Activated naive CD4-positive, alpha-beta T cell treated with anti-CD3 and anti-CD28 coated beads, Interleukin-2, amount 50 U/mL, for 16 hours (primary cell): ENCODE measurements around the gene ADAM12.

Experiments used
- DNase-seq: peaks from one replicate; pipeline ENCODE4 v3.0.0-alpha.2; 2020

ADAM12 gene

GRCh38 chr10:126133906-126134656 lies 254.2 kb downstream of the ADAM12 start:
- DNase-seq: no peak

- DNase-seq: no peak
These were observed 255.1 kb downstream of the ADAM12 start for GRCh38 chr10:126133082-126133620.

DNA sequence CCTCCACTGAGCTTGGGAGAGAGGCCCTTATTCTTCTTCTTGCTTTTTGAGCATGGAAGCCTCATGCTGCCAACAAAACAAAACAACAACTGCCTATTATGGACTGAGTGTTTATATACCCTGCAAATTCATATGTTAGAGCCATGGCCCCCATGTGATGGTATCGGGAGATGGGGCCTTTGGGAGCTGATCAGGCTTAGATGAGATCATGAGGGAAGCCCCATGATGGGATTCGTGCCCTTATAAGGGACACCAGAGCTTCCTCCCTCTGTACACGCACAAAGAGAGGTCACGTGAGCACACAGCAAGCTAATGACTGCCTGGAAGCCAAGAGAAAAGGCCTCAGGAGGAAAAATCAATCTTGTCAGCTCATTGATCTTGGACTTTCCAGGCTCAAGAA lies 256.9 kb downstream of the ADAM12 start:
- DNase-seq: no peak

DNA sequence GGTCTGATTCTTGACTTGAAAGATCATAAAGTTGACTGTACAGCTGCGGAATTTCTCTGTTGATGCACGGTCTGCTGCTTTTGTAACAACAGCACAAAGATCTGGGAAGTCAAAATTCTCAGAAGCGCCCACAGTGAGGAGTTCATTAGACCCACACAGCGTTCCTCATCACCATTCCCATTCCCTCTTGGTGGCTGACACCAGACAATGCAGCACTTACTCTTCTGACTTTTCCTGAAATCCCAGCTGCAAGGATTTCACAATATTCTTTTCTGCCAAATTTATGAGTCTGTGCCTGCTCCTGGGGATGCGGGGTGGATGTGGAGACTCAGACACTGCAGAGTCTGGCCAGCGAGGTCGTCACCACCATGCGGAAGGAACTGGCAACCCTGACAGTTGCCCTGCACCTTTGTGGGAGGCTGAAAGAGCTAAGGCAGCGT lies 258.0 kb downstream of the ADAM12 start:
- no peak for DNase-seq

DNA sequence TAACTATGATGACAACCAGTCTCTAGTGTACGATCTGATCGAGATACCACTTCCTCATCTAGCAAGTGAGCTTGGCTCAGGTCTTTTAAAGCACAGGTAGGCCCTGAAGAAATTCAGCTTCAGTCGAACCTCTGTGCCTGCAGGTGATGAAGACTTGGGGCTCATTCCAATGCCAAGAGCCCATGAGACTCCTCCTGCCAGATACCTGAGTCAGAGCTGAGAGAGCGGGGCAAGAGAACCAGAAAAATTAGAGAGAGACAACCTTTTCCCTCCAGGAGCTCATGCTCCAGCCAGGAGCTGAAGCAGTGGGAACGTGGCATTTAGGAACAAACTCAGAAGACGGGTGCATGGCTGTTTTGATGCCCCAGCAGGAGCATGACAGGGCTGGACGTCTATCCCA lies 259.3 kb downstream of the ADAM12 start:
- no peak for DNase-seq

DNA sequence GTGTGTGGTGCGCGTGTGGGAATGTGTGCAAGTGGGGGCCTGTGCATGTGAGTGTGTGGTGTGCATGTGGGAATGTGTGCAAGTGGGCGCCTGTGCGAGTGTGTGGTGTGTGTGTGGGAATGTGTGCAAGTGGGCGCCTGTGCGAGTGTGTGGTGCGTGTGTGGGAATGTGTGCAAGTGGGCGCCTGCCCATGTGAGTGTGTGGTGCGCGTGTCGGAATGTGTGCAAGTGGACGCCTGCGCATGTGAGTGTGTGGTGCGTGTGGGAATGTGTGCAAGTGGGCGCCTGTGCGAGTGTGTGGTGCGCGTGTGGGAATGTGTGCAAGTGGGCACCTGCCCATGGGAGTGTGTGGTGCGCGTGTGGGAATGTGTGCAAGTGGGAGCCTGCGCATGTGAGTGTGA lies 259.7 kb downstream of the ADAM12 start:
- DNase-seq: no peak

GRCh38 chr10:126127481-126128029 lies 260.7 kb downstream of the ADAM12 start:
- DNase-seq: no peak

GRCh38 chr10:126126866-126127265 lies 261.4 kb downstream of the ADAM12 start:
- no peak for DNase-seq

- no peak for DNase-seq
These were observed 262.3 kb downstream of the ADAM12 start for GRCh38 chr10:126126023-126126422.

DNA sequence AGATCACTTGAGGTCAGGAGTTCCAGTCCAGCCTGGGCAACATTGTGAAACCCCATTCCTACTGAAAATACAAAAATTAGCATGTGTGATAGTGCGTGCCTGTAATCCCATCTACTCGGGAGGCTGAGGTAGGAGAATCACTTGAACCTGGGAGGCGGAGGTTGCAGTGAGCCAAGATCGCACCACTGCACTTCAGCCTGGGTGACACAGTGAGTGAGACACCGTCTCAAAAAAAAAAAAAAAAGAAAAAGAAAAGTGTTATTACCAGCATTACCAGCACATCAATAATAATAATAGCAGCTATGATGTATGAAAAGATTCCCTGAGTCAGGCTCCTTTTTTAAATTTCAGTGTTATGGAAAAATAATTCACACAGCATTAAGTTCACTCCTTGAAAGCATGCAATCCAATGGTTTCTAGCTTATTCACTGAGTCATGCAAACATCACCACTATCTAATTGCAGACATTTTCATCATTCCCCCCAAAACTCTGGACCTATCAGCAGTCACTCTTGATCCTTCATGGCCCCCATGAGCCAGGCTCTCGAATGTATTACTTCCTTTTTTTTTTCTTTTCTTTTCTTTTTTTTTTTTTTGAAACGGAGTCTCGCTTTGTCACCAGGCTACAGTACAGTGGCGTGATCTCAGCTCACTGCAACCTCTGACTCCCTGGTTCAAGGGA lies 263.5 kb downstream of the ADAM12 start:
- no peak for DNase-seq

- DNase-seq: no peak
These were observed 264.2 kb downstream of the ADAM12 start for GRCh38 chr10:126124046-126124445.

GRCh38 chr10:126123466-126123865 lies 264.8 kb downstream of the ADAM12 start:
- no peak for DNase-seq

GRCh38 chr10:126122881-126123280 lies 265.4 kb downstream of the ADAM12 start:
- no peak for DNase-seq

- no peak for DNase-seq
These were observed 268.7 kb downstream of the ADAM12 start for GRCh38 chr10:126119599-126119998.

- DNase-seq: no peak
These were observed 269.8 kb downstream of the ADAM12 start for GRCh38 chr10:126118476-126118875.

DNA sequence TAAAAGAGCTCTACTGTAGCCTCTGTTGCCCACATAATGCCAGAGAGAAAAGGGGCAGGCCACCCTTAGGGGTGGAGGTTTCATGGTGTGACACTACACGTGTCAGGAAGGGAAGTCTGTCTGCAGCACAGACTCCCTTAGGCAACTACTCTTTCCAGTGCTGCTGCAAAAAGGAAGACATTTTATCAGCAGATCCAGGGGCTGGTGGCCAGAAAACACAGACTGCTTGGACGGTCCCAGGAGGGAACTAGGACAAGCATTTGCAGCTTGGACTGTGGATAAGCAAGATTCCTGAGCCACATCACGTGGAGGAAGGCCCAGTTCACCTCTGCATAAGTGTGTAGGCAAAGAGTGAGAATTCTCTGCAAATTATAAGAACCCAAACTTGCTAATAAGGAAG lies 271.1 kb downstream of the ADAM12 start:
- no peak for DNase-seq

DNA sequence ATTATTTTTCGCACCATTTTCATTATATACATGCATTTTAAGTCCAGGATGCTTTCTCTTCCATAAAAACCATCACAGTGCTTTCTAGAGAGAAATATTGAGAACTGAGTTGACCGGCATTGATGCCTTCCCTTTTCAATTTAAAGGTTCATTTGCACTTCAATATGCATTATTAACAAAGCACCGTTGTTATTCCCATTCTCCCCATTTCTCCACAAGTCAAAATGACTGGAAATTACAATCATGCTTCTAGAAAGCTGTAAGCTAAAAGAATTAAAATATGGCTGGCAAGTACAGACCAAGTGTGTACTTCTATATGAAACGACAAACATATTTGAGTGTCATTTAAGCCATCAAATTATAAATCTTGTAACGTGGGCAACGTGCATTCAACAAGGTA lies 272.4 kb downstream of the ADAM12 start:
- DNase-seq: no peak

GRCh38 chr10:126114884-126115555 lies 273.3 kb downstream of the ADAM12 start:
- no peak for DNase-seq

DNA sequence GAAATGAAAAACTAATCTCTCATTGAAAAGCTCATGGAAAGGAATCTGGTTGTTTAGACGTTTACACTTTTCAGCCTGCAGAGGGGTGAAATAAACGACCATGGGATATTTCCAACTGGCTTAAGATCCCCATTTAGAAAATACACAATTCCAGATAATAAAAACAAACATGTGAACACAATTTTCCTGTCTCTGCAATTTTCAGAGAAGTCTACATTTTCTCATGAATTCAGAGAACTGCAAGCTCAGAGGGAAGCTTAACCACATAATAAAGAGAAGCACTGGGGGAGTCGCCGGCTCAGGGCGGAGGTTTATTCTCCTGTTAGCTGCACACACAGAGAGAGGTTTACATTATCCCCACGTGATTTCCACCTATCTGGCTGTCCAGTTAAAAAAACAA lies 276.8 kb downstream of the ADAM12 start:
- no peak for DNase-seq

DNA sequence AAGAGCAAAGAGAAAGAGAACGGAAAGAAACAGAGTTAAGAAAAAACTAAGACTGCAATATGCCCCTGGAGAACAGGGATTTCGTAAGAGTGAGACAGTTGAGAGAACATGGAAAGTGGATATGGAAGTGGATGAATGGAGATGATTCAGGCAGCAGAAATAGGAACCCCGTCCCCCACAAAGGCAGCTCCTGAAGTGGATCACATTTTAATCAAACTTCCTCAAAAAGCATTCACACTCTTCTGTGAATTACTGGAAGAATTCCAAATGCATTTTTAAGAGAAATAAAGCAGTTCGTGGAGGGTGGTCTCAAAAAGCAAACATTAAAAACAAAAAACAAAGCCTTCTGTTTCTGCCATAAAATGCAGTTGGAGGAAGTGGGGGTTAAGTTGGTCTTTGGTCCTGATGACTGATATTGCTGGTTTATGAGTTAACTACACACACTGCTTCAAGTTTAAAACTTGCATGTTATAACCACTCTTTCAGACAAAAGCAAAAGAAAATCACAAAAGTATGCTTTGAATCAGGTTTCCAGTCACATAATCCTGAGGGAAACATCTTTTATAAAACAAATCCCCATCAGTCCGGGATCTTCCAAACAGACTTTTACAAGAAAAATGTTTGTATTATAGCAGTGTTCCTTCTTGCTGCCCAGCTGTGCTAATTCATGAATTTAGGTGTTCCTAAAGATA lies 277.6 kb downstream of the ADAM12 start:
- DNase-seq: no peak

DNA sequence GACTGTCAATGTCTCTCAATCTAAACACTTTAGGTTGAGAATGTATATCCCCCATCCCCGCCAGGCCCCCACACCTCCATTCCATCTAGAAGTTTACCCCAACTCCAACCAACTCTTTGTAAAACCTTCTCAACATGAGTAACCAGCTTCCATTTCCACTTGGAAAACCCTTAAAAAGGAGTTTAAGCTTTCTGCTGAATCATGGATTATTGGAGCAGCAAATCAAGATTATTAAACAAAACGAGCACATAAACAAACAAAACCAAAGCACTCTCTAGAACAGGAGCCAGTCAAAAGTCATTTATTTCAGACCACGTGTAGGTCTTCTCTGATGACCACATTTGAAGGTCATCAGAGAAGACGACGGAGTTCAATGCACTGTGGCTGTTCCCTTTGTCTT lies 278.4 kb downstream of the ADAM12 start:
- DNase-seq: no peak

DNA sequence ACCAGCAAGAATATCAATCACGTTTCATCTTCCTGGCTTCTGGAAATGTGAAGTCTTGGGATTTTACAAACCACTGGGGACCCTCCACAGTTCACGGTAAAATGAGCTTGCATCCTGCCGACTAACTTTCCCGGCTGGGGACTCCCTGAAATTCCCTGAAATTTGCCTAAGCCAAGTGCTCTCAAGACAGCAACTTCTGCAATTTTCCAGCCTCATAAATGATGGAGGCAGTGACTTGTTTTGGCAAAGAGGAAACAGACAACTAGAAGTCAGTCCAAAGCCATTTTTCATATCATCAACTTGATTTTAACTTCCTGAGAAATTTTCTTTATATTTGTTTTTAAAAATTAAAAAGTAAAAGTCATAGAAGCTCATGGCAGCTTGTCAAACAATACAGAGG lies 279.6 kb downstream of the ADAM12 start:
- DNase-seq: no peak

- no peak for DNase-seq
These were observed 283.5 kb downstream of the ADAM12 start for GRCh38 chr10:126104767-126105166.
